SK-MEL-5 (cell line): ENCODE results near the gene OR5C1. TPM values are rescaled to one million over a fixed set of nuclear protein-coding genes. Genes with fewer than 3 reads are reported as not detected.
A peak's percentile ranks its signal among the peaks of the same experiment; 100 is the strongest.
"Not testable (repeated sequence)": the region's sequence is repeated elsewhere in the genome, so short reads cannot be mapped to it uniquely, and the experiment has no call there.

Source experiments
- DNase-seq: peaks from one replicate; pipeline ENCODE4 v3.0.0-alpha.2; 2016; ENCODE audit warnings: low read depth, low spot score
- in situ Hi-C: cut with HindIII; loops from 2 replicates; pipeline ENCODE4 v1.10.0; 2016; ENCODE audit warnings: low sequenced_read_pairs, high pct_unique_total_duplicates, low pct_unique_long_range_greater_than_20kb
- total RNA-seq: library from RNA; depleted of rRNA; stranded (reverse); fragments of >200 nt; shearing (Covaris generic); gene quantifications from 2 replicates; pipeline ENCODE4 v1.2.3, GENCODE V29; 2014; rRNA removed

Gene OR5C1
- total RNA-seq, 1 experiment from 2014 or later, result not detected

- no peak for DNase-seq
- in situ Hi-C loops, result no loop called here
Measured at GRCh38 chr9:122837266-122837850, 48.6 kb downstream of the OR5C1 start.

GRCh38 chr9:122838441-122838840 lies 49.7 kb downstream of the OR5C1 start:
- in situ Hi-C loops, result not testable (repeated sequence)

More at GRCh38 chr9:122838441-122838840, 49.7 kb downstream of the OR5C1 start:
- DNase-seq, result peak; percentile 39

Other genes with a start within 250 kb of the OR5C1 start
- gene OR1N2, start 235.8 kb upstream of the OR5C1 start, total RNA-seq, result not detected in 2 replicates
- not detected in 2 replicates for gene OR1L8, start 205.5 kb upstream of the OR5C1 start, total RNA-seq
- not detected in 2 replicates for gene OR1Q1, start 174.2 kb upstream of the OR5C1 start, total RNA-seq
- gene OR1B1, start 131.3 kb upstream of the OR5C1 start, total RNA-seq, result not detected in 2 replicates
- not detected in 2 replicates for gene OR1L1, start 127.2 kb upstream of the OR5C1 start, total RNA-seq
- gene OR1L3, start 113.8 kb upstream of the OR5C1 start, total RNA-seq, result not detected in 2 replicates
- not detected in 2 replicates for gene OR1L4, start 64.9 kb upstream of the OR5C1 start, total RNA-seq
- gene OR1L6, start 46.6 kb upstream of the OR5C1 start, total RNA-seq, result not detected in 2 replicates
- gene OR1K1, start 11.2 kb downstream of the OR5C1 start, total RNA-seq, result not detected in 2 replicates
- 20.0 and 23.3 TPM in 2 replicates for gene PDCL, start 39.7 kb downstream of the OR5C1 start, total RNA-seq
- gene RC3H2, start 116.4 kb downstream of the OR5C1 start, total RNA-seq, result 42.9 and 44.7 TPM in 2 replicates
- 18.1 and 19.0 TPM in 2 replicates for gene ZBTB6, start 124.4 kb downstream of the OR5C1 start, total RNA-seq
- gene ZBTB26, start 142.6 kb downstream of the OR5C1 start, total RNA-seq, result 4.6 and 5.0 TPM in 2 replicates
- gene RABGAP1, start 152.1 kb downstream of the OR5C1 start, total RNA-seq, result 18.3 and 27.5 TPM in 2 replicates
- 0.24 and 0.32 TPM in 2 replicates for gene GPR21, start 244.7 kb downstream of the OR5C1 start, total RNA-seq